ENCODE results near the gene PDIA2. TPM values are rescaled to one million over a fixed set of nuclear protein-coding genes. Genes with fewer than 3 reads are reported as not detected.
A peak's percentile ranks its signal among the peaks of the same experiment; 100 is the strongest.

The PDIA2 gene
- total RNA-seq, 2 experiments from 2014 or later = not detected

DNA sequence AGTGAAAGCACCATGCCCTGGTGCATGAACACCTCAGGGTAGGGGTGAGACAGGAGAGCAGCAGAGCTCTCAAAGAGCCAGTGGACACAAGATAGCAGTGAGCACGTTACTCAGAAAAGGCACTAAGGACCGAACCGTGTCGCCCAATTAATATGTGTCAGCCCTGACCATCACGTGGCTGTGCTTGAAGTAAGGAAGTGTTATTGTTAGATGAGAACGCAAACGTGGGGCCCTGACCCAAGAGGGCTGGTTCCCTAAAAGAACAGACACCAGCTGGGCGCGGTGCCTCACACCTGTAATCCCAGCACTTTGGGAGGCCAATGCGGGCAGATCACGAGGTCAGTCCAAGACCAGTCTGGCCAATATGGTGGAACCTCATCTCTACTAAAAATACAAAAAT lies 53.3 kb downstream of the PDIA2 start:
- intact Hi-C loops (cut with DNase I, micrococcal nuclease) = no loop called here
- POLR2A ChIA-PET = no interaction called here
- peaks cover 51% of the 10 kb centered on the region for H3K4me1 Mint-ChIP-seq (ENCODE audit: low read depth)
- peaks cover 10% of the 10 kb centered on the region for H3K36me3 Mint-ChIP-seq (ENCODE audit: low read depth)
- H3K27ac ChIP-seq (ENCODE audit: low read depth in 1 of 2, low read length in 2 of 2) = no peak overlapping the region
- peaks cover 3% of the 10 kb centered on the region for H3K36me3 ChIP-seq (ENCODE audit: insufficient read depth, low read length)
- H3K27me3 ChIP-seq (ENCODE audit: control insufficient read depth in 1 of 2, insufficient read depth in 2 of 2, low read length in 2 of 2) = no peaks in the 10 kb centered on the region
- no peaks in the 10 kb centered on the region for H3K9me3 Mint-ChIP-seq
- H3K27me3 Mint-ChIP-seq = no peaks in the 10 kb centered on the region
- H3K27ac Mint-ChIP-seq = no peak overlapping the region
- CTCF ChIA-PET = interaction anchor here (1.6 kb wide), 1 partner anchor 101 kb away, joined by 3 read pairs; the partner anchor contains the start of gene FAM234A
- H3K4me3 Mint-ChIP-seq = no peak overlapping the region
- TF ChIP-seq CTCF (IDR thresholded peaks at IDR 0.05) = no peak
- ATAC-seq (ENCODE audit: poor library complexity) (no peak), DNase-seq (peak in 1 of 14 experiments; percentile 24)
- no peaks in the 10 kb centered on the region for H3K9me3 ChIP-seq (ENCODE audit: control insufficient read depth in 1 of 2, insufficient read depth in 1 of 2, low read length in 2 of 2)
- no peak overlapping the region for H3K4me3 ChIP-seq (ENCODE audit: low read length)
- peaks cover 72% of the 10 kb centered on the region for H3K4me1 ChIP-seq (ENCODE audit: insufficient read depth, low read length)

Other genes with a start within 250 kb of the PDIA2 start
- 1 to 10 TPM; 4.1 TPM for gene POLR3K, start 229.6 kb upstream of the PDIA2 start, total RNA-seq
- gene SNRNP25, start 229.3 kb upstream of the PDIA2 start, total RNA-seq = 1 to 10 TPM; 4.8 to 5.1 TPM
- gene RHBDF1, start 210.5 kb upstream of the PDIA2 start, total RNA-seq = under 1 TPM; 0.33 to 0.34 TPM
- gene MPG, start 204.9 kb upstream of the PDIA2 start, total RNA-seq = 10 to 100 TPM; 14.1 to 17.1 TPM
- 10 to 100 TPM; 29.5 to 30.8 TPM for gene NPRL3, start 144.5 kb upstream of the PDIA2 start, total RNA-seq
- not detected for gene HBZ, start 130.5 kb upstream of the PDIA2 start, total RNA-seq
- not detected for gene HBM, start 117.2 kb upstream of the PDIA2 start, total RNA-seq
- not detected for gene HBA2, start 110.3 kb upstream of the PDIA2 start, total RNA-seq
- not detected for gene HBA1, start 106.5 kb upstream of the PDIA2 start, total RNA-seq
- gene HBQ1, start 102.7 kb upstream of the PDIA2 start, total RNA-seq = not detected
- gene LUC7L, start 53.7 kb upstream of the PDIA2 start, total RNA-seq = 10 to 100 TPM; 94.8 to 98.4 TPM
- gene FAM234A, start 48.3 kb upstream of the PDIA2 start, total RNA-seq = 10 to 100 TPM; 15.6 to 17.0 TPM
- not detected for gene RGS11, start 7.2 kb upstream of the PDIA2 start, total RNA-seq
- gene ARHGDIG, start 2.6 kb upstream of the PDIA2 start, total RNA-seq = under 1 TPM in 1 of 2 experiments, not detected in 1; 0.42 TPM
- 10 to 100 TPM; 24.7 to 26.3 TPM for gene AXIN1, start 69.6 kb downstream of the PDIA2 start, total RNA-seq
- 10 to 100 TPM; 19.6 to 19.7 TPM for gene MRPL28, start 87.4 kb downstream of the PDIA2 start, total RNA-seq
- gene PGAP6, start 98.8 kb downstream of the PDIA2 start, total RNA-seq = 10 to 100 TPM; 59.7 to 63.7 TPM
- 10 to 100 TPM; 31.2 to 32.6 TPM for gene NME4, start 114.0 kb downstream of the PDIA2 start, total RNA-seq
- 1 to 10 TPM; 5.7 to 7.0 TPM for gene DECR2, start 118.7 kb downstream of the PDIA2 start, total RNA-seq
- gene RAB11FIP3, start 142.5 kb downstream of the PDIA2 start, total RNA-seq = 10 to 100 TPM; 28.4 to 29.0 TPM
- 10 to 100 TPM; 35.5 to 36.9 TPM for gene CAPN15, start 244.5 kb downstream of the PDIA2 start, total RNA-seq

Data from CD4-positive, alpha-beta T cell (primary cell).